Measurements from ENCODE around the gene CSDE1.
A peak's percentile ranks its signal among the peaks of the same experiment; 100 is the strongest.

CSDE1 gene

DNA sequence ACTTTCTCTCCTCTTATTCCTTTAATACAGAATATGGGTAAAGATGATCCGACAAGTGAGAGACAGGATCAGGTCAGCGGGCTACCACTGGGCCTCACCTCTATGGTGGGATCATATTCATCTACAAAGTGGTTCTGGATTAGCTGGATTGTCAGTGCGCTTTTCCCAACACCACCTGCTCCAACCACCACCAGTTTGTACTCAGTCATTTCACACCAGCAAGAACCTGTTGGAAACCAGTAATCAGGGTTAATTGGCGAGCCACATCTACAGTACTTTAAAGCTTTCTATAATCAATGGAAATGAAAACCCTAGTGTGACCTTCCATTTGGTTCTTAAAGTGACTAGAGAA is 41.9 kb downstream of the CSDE1 start:
- DNase-seq, result peak; percentile 1
- in situ Hi-C loops (cut with HindIII; ENCODE audit: low pct_ligation_motif_present, low pct_unique_long_range_greater_than_20kb, low sequenced_read_pairs), result no loop called here

DNA sequence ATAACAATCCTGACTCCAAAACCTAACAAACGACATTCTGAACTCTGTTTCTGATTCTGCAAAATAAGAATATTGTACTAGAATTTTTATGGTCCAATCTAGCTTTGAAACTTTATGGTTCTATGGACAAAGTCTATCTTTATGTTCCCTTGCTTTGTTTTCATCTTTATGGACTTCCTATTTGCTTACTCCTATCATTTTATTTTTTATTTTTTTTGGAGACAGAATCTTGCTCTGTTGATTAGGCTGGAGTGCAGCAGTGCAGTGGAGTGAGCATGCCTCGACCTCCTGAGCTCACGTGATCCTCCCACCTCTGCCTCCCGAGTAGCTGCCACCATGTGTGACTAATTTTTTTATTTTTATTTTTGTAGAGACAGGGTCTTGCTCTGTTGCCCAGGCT is 44.8 kb downstream of the CSDE1 start:
- DNase-seq, result no peak
- in situ Hi-C loops (cut with HindIII; ENCODE audit: low pct_ligation_motif_present, low pct_unique_long_range_greater_than_20kb, low sequenced_read_pairs), result no loop called here

DNA sequence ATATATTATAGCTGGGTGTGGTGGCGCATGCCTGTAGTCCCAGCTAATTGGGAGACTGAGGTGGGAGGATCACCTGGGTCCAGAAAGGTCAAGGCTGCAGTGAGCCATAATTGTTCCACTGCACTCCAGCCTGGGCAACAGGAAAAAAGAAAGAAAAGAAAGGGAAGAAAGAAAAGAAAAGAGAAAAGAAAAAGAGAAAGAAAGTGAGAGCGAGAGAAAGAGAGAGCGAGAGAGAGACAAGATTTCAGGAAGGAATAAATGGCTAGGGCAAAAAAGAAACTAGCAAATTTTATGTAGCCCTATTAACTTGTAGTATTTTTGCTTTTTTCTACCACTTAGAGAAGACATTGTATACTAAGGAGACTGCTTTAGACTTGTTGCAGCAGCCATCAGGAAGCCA is 47.4 kb downstream of the CSDE1 start:
- DNase-seq, result no peak
- in situ Hi-C loops (cut with HindIII; ENCODE audit: low pct_ligation_motif_present, low pct_unique_long_range_greater_than_20kb, low sequenced_read_pairs), result no loop called here

DNA sequence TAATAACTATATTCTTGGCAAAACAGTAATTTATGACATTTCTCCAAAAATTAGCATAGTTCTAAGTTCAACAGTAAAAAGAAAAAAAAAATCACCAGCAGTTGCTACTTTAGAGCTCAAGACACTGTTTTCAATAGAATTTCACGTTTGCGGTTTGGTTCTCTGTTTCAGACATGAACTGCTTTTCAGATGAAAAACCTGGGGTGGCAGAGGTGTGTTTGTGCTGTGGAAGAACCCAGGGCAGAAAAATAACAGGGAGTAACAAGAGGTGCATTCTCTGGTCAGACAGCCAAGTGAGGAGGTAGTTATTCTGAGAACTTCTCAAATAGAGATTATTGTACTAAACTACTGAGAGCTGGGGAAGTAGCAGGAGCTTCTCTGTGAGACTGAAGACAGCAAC is 50.2 kb downstream of the CSDE1 start:
- in situ Hi-C loops (cut with HindIII; ENCODE audit: low pct_ligation_motif_present, low pct_unique_long_range_greater_than_20kb, low sequenced_read_pairs), result no loop called here

DNA sequence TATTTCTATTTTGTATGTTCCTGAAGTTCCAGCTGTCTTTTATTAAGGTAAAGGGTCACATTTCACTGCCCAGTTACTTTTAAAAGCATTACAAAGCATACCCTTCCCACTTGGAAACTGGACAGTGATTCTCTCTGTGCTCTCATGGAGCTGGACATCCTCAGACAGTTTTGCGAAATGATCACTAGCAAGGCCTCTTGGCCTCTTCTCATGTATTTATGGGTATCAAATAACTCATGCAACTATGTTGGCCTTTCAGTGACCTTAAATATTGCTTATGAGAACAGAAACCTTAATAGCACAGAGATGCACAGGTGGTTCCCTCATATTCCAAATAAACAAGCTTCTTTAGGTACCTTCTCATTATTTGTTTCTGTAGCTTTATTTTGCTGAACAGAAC is 54.5 kb downstream of the CSDE1 start:
- DNase-seq, result no peak
- in situ Hi-C loops (cut with HindIII; ENCODE audit: low pct_ligation_motif_present, low pct_unique_long_range_greater_than_20kb, low sequenced_read_pairs), result no loop called here

More for the DNA sequence above, 50.2 kb downstream of the CSDE1 start:
- no peak for DNase-seq

DNA sequence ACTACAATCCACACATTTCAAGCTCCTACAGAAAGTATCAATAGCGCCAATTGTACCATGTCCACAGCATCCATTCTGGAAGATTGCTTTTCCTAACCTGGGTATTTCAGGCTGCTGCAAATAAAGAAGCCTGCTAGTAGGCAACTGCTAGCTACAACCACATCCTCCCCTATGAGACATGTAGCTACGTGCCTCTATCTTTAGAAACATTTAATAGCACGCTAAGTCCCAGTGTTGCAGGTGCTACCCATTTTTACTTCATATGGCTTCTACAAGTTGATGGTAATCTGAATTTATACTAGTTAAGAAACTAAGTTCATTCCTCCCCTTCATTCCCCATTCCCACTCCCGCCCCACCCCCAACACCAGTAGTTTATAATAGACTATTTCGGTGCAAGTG is 55.0 kb downstream of the CSDE1 start:
- DNase-seq, result no peak
- in situ Hi-C loops (cut with HindIII; ENCODE audit: low pct_ligation_motif_present, low pct_unique_long_range_greater_than_20kb, low sequenced_read_pairs), result no loop called here

DNA sequence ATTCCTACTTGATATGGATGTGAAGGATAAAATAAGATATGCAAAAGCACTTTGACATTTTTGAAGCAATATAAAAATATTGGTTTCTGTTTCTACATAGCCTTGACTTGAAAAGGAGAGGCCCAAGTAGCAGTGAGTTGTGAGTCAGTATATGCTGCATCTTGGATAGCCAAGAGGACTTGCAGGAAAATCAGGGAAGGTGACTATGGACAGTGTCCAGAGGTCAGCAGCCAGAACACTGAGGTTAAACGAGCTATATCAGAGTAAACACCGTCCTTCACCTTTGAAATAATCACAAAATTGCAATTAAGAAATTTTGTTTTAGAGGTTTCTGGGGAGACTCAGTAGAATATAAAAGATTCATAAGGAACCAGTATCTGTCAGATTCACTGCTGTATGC is 55.9 kb downstream of the CSDE1 start:
- no peak for DNase-seq
- in situ Hi-C loops (cut with HindIII; ENCODE audit: low pct_ligation_motif_present, low pct_unique_long_range_greater_than_20kb, low sequenced_read_pairs), result no loop called here

DNA sequence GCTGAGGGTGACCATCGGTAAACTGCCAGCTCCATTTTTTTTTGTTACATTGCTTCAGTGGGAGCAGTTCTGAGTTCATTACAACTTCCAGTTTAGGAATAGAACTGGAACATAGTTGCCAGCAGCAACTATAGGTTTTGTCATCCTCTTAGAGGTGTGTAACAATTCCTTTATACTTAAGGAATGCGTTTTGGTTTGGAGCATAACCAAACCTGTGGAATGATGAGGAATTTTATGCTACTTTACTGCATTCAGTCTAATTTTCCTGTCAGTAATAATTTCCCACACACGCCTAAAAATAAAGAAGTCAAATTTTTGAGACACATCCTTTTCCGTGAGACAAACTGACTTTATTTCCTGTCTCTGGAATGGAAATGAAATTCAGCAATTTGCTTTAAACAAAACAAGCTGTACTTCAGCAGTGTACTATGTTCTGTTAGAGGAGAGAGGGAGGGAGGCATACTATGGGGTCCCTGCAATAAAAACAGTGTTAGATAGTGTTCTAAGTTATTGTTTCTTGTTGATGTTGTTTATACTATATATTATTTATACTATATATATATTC is 57.7 kb downstream of the CSDE1 start:
- in situ Hi-C loops (cut with HindIII; ENCODE audit: low pct_ligation_motif_present, low pct_unique_long_range_greater_than_20kb, low sequenced_read_pairs), result no loop called here

DNA sequence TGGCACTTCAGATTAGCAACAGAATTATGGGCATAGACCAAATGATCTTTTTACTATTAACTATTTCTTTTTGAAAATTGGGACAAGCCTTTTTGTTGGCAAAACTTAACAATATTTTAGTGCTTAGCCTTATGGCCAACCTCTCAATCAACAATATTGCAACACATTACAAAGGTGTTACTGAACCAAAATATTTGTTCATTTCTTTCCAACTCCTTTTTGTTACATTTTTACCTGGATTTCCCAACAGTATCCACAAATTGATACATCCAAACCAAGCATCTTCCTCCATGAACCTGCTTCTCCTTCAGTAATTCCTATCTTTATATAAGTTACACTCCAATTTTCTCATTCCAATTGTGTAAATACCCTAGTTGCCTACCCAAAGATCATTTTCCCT is 61.0 kb downstream of the CSDE1 start:
- no peak for DNase-seq
- in situ Hi-C loops (cut with HindIII; ENCODE audit: low pct_ligation_motif_present, low pct_unique_long_range_greater_than_20kb, low sequenced_read_pairs), result no loop called here

More for the DNA sequence above, 57.7 kb downstream of the CSDE1 start:
- DNase-seq, result no peak

DNA sequence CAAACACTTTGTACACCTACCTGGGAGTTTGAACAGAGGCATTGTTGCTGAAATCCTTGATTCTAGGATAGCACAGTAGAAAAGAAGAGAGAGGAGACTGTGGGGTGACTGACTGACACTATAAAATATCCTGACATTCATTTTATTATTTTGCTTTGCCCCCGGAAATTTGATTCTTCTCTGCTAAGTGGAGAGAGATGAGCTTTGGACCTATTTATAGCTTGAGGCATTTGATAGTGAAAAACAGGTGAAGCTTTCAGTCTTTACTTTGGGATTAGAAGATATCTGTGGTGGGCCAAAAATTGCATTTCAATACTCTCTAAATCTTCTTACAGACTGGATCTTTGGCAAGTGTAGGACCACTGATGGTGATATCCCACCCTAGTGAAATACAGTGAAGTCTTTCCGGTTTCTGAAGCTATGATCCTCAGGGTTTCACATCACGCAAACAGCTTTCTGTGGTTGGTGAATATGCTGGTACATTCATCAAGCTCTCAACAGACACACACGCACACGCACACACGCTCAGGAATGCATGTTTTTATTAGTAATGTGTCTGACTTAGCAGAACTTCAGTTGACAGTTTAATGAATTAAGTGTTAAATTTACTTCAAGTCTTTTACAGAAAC is 62.2 kb downstream of the CSDE1 start, which contains the start of gene AMPD1:
TSS of gene AMPD1 (minus strand) at position 117 of the 629 bp plus-strand sequence. CDS start at position 42, 75 bp downstream.
- in situ Hi-C loops (cut with HindIII; ENCODE audit: low pct_ligation_motif_present, low pct_unique_long_range_greater_than_20kb, low sequenced_read_pairs), result no loop called here
- no peak for DNase-seq

DNA sequence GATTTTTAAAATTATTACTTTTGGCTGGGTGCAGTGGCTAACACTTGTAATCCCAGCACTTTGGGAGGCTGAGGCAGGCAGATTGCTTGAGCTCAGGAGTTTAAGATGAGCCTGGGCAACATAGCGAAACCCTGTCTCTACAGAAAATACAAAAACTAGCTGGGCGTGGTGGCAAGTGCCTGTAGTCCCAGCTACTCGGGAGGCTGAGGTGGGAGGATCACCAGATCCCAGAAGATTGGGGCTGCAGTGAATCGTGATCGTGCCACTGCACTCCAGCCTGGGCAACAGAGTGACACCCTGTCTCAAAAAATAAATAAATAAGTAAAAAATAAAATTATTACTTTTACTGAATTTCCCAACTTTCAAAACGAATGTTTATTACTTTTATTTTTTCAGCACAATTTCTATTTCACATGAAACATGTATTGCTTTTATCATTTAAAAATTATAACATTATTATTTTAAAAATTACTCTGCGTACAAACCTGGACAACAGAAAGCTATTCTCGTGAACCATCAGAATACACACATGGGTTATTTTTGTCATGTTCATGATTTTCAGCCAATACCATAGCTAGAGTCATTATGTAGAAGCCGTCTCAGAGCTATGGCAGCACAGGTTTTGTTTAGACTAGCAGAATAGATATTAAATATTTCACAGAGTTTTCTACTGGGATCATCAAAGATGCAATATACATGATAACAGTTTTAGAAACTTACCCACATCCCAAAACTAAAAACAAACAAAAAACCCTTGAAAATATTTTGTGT is 63.1 kb downstream of the CSDE1 start:
- DNase-seq, result no peak
- in situ Hi-C loops (cut with HindIII; ENCODE audit: low pct_ligation_motif_present, low pct_unique_long_range_greater_than_20kb, low sequenced_read_pairs), result no loop called here

DNA sequence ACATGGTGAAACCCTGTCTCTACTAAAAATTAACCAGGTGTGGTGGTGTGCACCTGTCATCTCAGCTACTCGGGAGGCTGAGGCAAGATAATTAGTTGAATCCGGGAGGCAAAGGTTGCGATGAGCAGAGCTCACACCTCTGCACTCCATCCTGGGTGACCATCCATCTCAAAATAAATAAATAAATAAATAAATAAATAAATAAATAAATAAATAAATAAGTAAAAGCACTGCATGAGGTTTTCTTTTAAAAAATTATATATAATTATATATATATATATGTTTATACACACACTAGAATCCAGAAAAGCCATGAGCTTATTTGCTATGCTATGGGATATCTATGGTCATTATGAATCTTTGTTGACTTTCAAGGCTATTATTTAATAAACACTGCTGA is 64.8 kb downstream of the CSDE1 start:
- DNase-seq, result no peak
- in situ Hi-C loops (cut with HindIII; ENCODE audit: low pct_ligation_motif_present, low pct_unique_long_range_greater_than_20kb, low sequenced_read_pairs), result no loop called here

DNA sequence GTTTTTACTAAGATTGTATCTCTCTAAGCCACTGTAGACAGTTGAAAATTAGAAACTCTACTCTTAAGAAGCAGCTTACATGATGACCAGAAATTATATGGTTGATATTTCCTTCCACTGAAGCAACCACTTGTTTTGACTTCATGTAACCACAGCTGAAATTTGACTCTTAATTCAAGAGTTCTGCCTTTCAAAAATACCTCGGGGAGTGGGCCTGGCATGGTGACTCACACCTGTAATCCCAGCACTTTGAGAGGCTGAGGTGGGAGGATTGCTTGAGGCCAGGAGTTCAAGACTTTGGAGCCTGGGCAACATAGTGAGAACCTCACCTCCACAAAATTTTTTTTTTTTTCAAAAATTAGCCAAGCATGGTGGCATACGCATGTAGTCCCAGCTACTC is 66.7 kb downstream of the CSDE1 start:
- no peak for DNase-seq
- in situ Hi-C loops (cut with HindIII; ENCODE audit: low pct_ligation_motif_present, low pct_unique_long_range_greater_than_20kb, low sequenced_read_pairs), result no loop called here

DNA sequence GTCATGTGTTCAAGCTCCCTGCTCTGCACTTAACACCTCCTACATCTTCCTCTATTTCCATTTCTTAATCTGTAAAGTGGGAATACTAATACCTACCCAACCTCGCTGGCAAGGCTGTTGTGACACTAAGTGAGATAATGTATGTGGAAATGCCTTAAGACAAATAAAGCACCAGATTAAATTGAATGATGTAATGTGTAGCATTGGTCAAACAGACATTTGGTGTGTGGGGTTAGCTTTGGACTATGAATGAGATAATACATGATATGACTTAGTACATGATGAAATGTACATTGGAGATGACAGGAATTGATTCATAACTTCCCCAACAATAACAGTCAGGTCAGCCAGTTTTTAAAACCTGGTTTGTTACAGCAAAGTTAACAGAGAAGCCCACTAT is 67.6 kb downstream of the CSDE1 start:
- in situ Hi-C loops (cut with HindIII; ENCODE audit: low pct_ligation_motif_present, low pct_unique_long_range_greater_than_20kb, low sequenced_read_pairs), result no loop called here
- DNase-seq, result no peak

DNA sequence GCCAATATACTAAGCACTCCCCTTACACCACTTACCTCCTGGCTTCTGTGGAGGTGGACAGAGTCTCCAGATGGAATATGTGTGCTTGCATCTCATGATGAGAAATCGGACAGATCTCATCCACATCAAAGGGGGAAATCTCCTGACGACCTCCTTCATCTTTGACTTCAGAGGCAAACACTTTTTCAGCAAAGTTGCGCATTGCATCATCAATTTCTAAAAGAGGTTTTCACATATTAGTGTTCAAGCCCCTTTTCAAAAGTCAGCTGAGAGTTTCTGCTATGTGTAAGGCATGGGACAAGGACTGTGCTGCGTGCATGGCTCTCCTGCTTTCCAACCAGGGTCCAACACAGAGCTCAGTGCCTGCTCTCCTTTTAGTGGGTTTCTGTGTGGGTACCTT is 69.3 kb downstream of the CSDE1 start:
- no peak for DNase-seq
- in situ Hi-C loops (cut with HindIII; ENCODE audit: low pct_ligation_motif_present, low pct_unique_long_range_greater_than_20kb, low sequenced_read_pairs), result no loop called here

DNA sequence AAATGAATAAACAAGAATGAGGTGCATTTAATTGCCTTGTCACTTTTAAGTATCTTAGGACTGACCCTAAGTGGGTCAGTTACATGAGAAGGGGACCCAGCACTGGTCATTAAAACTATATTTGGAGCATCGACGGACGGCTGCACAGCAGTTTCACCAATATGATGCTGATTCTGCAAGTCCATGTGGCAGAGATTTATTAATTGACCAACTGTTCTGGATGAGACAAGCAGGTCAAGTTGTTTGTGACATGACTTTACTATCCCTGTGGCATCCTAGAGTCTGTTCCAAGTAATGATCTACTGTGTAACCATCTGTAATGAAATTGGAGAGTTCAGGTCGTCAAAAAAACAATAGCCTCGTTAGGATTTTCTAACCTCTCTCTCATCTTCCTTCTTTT is 71.9 kb downstream of the CSDE1 start:
- in situ Hi-C loops (cut with HindIII; ENCODE audit: low pct_ligation_motif_present, low pct_unique_long_range_greater_than_20kb, low sequenced_read_pairs), result no loop called here
- no peak for DNase-seq

DNA sequence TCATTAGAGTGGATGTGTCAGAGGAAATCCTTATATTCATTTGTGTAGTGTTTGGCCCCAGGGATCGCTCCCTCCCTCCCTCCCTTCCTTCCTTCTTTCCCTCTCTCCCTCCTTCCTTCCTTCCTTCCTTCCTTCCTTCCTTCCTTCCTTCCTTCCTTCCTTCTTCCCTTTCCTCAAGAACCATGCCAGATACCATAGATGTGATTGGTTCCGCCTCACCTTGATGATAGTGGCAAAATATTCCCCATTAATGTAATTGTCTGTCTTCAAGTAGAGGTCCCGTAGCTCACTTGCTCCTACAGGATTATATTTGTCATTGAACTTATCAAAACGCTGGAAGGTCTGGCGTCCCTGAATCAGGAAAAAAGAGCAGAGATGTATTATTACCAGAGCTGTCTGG is 80.1 kb downstream of the CSDE1 start:
- in situ Hi-C loops (cut with HindIII; ENCODE audit: low pct_ligation_motif_present, low pct_unique_long_range_greater_than_20kb, low sequenced_read_pairs), result no loop called here
- no peak for DNase-seq

DNA sequence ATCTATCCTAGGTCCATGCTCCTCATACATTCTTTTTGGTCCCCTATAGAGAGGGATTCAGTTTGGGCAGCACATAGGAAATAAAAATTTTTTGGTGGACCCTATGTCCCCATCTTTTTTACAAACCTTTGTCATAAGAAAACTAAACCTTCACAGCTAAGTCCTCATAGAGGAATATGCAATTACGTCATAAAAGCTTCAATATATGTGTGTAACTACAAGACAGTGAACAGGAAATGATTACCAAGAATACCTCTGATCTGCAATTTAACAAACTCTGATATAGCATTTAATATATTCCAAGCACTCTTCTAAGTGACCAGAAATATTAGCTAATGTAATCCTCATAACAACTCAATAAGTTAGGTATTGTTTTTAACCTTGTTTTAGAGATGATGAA is 81.7 kb downstream of the CSDE1 start:
- in situ Hi-C loops (cut with HindIII; ENCODE audit: low pct_ligation_motif_present, low pct_unique_long_range_greater_than_20kb, low sequenced_read_pairs), result no loop called here
- DNase-seq, result no peak

DNA sequence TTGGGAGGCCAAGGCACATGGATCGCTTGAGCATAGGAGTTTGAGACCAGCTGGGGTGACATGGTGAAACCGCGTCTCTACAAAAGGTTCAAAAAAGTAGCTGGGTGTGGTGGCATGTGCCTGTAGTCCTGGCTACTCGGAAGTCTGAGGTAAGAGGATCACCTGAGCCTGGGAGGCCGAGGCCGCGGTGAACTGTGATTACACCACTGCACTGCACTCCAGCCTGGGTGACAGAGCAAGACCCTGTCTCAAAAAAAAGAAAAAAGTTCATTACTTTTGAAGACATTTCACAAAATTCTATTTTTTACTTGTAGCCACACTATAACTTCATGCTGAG is 85.9 kb downstream of the CSDE1 start:
- in situ Hi-C loops (cut with HindIII; ENCODE audit: low pct_ligation_motif_present, low pct_unique_long_range_greater_than_20kb, low sequenced_read_pairs), result no loop called here
- DNase-seq, result no peak
